ENCODE measurements around the gene MYO15B. TPM values are rescaled to one million over a fixed set of nuclear protein-coding genes. Genes with fewer than 3 reads are reported as not detected.

The MYO15B gene
- total and polyA plus RNA-seq, 2 donors (not counting 1 experiment from before 2014, with no cell fraction given), result 452 to 1,019 TPM

GRCh38 chr17:75605790-75606189, 18.2 kb downstream of the MYO15B start:
- no peaks in the 10 kb centered on the region for H3K27me3 Mint-ChIP-seq
- H3K4me3 ChIP-seq (ENCODE audit: control extremely low read depth in 1 of 5, extremely low read depth in 1 of 5, insufficient read depth in 1 of 5, low read depth in 2 of 5, low read length in 4 of 5), result no peak overlapping the region
- CTCF ChIA-PET, result no interaction called here
- H3K9me3 Mint-ChIP-seq (ENCODE audit: insufficient read depth), result no peaks in the 10 kb centered on the region
- no peak overlapping the region for H3K27ac Mint-ChIP-seq
- no peak overlapping the region for H3K27ac ChIP-seq (ENCODE audit: low read length in 2 of 2)
- H3K4me1 ChIP-seq (ENCODE audit: control insufficient read depth in 2 of 2, insufficient read depth in 2 of 2, low read length in 2 of 2), result no peaks in the 10 kb centered on the region
- intact Hi-C loops (cut with micrococcal nuclease), result no loop called here
- no peaks in the 10 kb centered on the region for H3K79me2 ChIP-seq (ENCODE audit: control insufficient read depth, insufficient read depth, low read length)
- no peaks in the 10 kb centered on the region for H4K20me1 ChIP-seq (ENCODE audit: control insufficient read depth, insufficient read depth, low read length, poor library complexity, severe bottlenecking)
- H3K9ac ChIP-seq (ENCODE audit: low read length), result no peak overlapping the region
- no peak overlapping the region for H3K4me2 ChIP-seq (replicated peaks; ENCODE audit: low read depth, low read length, poor library complexity, severe bottlenecking)
- H3K27me3 ChIP-seq (replicated peaks in 1 of 4; ENCODE audit: control extremely low read depth in 1 of 4, control insufficient read depth in 3 of 4, insufficient read depth in 4 of 4, low read length in 3 of 4), result no peaks in the 10 kb centered on the region
- TF ChIP-seq, protein P1, sequence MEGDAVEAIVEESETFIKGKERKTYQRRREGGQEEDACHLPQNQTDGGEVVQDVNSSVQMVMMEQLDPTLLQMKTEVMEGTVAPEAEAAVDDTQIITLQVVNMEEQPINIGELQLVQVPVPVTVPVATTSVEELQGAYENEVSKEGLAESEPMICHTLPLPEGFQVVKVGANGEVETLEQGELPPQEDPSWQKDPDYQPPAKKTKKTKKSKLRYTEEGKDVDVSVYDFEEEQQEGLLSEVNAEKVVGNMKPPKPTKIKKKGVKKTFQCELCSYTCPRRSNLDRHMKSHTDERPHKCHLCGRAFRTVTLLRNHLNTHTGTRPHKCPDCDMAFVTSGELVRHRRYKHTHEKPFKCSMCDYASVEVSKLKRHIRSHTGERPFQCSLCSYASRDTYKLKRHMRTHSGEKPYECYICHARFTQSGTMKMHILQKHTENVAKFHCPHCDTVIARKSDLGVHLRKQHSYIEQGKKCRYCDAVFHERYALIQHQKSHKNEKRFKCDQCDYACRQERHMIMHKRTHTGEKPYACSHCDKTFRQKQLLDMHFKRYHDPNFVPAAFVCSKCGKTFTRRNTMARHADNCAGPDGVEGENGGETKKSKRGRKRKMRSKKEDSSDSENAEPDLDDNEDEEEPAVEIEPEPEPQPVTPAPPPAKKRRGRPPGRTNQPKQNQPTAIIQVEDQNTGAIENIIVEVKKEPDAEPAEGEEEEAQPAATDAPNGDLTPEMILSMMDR (IDR thresholded peaks at IDR 0.05), result no peak
- no peak for TF ChIP-seq EZH2 (IDR thresholded peaks at IDR 0.05; ENCODE audit: borderline replicate concordance, insufficient read depth, low read depth, low read length, poor library complexity, severe bottlenecking)
- DNase-seq, result no peak
- no peaks in the 10 kb centered on the region for H3K4me1 Mint-ChIP-seq
- POLR2A ChIA-PET, result no interaction called here
- 92% methylated on average over 15 of the region's 16 CpGs for WGBS (ENCODE audit: insufficient coverage)
- no peak for ATAC-seq (ENCODE audit: low read depth)
- H3K9me3 ChIP-seq (ENCODE audit: control extremely low read depth in 1 of 3, control insufficient read depth in 2 of 3, insufficient read depth in 1 of 3, low read length in 2 of 3), result no peaks in the 10 kb centered on the region
- H3K36me3 ChIP-seq (replicated peaks in 1 of 2; ENCODE audit: control extremely low read depth in 1 of 2, control insufficient read depth in 1 of 2, extremely low read depth in 1 of 2, insufficient read depth in 2 of 2, low read length in 1 of 2), result peaks cover 0 to 6% of the 10 kb centered on the region in 2 experiments
- no peak overlapping the region for H2AFZ ChIP-seq (ENCODE audit: insufficient read depth, low read depth, low read length, poor library complexity, severe bottlenecking)
- no peak overlapping the region for H3K4me3 Mint-ChIP-seq

- POLR2A ChIA-PET, result no interaction called here
- Histone ChIP-seq H3K27me3 (replicated peaks in 1 of 4; ENCODE audit: control extremely low read depth in 1 of 4, control insufficient read depth in 3 of 4, insufficient read depth in 4 of 4, low read length in 3 of 4) (no peaks in the 10 kb centered on the region), H3K4me1 (ENCODE audit: control insufficient read depth in 2 of 2, insufficient read depth in 2 of 2, low read length in 2 of 2) (no peaks in the 10 kb centered on the region), H3K4me2 (replicated peaks; ENCODE audit: low read depth, low read length, poor library complexity, severe bottlenecking) (no peak overlapping the region), H3K9me3 (ENCODE audit: control extremely low read depth in 1 of 3, control insufficient read depth in 2 of 3, insufficient read depth in 1 of 3, low read length in 2 of 3) (no peaks in the 10 kb centered on the region), H3K4me3 (ENCODE audit: control extremely low read depth in 1 of 5, extremely low read depth in 1 of 5, insufficient read depth in 1 of 5, low read depth in 2 of 5, low read length in 4 of 5) (no peak overlapping the region), H2AFZ (ENCODE audit: insufficient read depth, low read depth, low read length, poor library complexity, severe bottlenecking) (no peak overlapping the region), H3K79me2 (ENCODE audit: control insufficient read depth, insufficient read depth, low read length) (no peaks in the 10 kb centered on the region), H4K20me1 (ENCODE audit: control insufficient read depth, insufficient read depth, low read length, poor library complexity, severe bottlenecking) (no peaks in the 10 kb centered on the region), H3K9ac (ENCODE audit: low read length) (no peak overlapping the region), H3K27ac (ENCODE audit: low read length in 2 of 2) (no peak overlapping the region), H3K36me3 (replicated peaks in 1 of 2; ENCODE audit: control extremely low read depth in 1 of 2, control insufficient read depth in 1 of 2, extremely low read depth in 1 of 2, insufficient read depth in 2 of 2, low read length in 1 of 2) (peaks cover 1 to 12% of the 10 kb centered on the region in 2 experiments)
- DNase-seq (no peak), ATAC-seq (ENCODE audit: low read depth) (no peak)
- H3K9me3 Mint-ChIP-seq (ENCODE audit: insufficient read depth), result no peaks in the 10 kb centered on the region
- intact Hi-C loops (cut with micrococcal nuclease), result no loop called here
- CTCF ChIA-PET, result no interaction called here
- H3K4me3 Mint-ChIP-seq, result no peak overlapping the region
- H3K4me1 Mint-ChIP-seq, result no peaks in the 10 kb centered on the region
- no peak for TF ChIP-seq EZH2 (IDR thresholded peaks at IDR 0.05; ENCODE audit: borderline replicate concordance, insufficient read depth, low read depth, low read length, poor library complexity, severe bottlenecking)
- H3K27me3 Mint-ChIP-seq, result no peaks in the 10 kb centered on the region
- WGBS (ENCODE audit: insufficient coverage), result 98% methylated on average over 4 of the region's 5 CpGs
- H3K27ac Mint-ChIP-seq, result no peak overlapping the region
Measured at GRCh38 chr17:75607086-75607485, 19.5 kb downstream of the MYO15B start.
